Myometrial cell (primary cell): ENCODE measurements around the gene ARFGAP3. TPM values are rescaled to one million over a fixed set of nuclear protein-coding genes. Genes with fewer than 3 reads are reported as not detected.

Experiments used
- total RNA-seq: library from RNA; depleted of rRNA; stranded (reverse); fragments of >200 nt; gene quantifications from 2 replicates; pipeline ENCODE4 v1.2.3, GENCODE V29; 2015

The ARFGAP3 gene, protein sequence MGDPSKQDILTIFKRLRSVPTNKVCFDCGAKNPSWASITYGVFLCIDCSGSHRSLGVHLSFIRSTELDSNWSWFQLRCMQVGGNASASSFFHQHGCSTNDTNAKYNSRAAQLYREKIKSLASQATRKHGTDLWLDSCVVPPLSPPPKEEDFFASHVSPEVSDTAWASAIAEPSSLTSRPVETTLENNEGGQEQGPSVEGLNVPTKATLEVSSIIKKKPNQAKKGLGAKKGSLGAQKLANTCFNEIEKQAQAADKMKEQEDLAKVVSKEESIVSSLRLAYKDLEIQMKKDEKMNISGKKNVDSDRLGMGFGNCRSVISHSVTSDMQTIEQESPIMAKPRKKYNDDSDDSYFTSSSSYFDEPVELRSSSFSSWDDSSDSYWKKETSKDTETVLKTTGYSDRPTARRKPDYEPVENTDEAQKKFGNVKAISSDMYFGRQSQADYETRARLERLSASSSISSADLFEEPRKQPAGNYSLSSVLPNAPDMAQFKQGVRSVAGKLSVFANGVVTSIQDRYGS
- total RNA-seq, result 77.1 and 124 TPM in 2 replicates

DNA sequence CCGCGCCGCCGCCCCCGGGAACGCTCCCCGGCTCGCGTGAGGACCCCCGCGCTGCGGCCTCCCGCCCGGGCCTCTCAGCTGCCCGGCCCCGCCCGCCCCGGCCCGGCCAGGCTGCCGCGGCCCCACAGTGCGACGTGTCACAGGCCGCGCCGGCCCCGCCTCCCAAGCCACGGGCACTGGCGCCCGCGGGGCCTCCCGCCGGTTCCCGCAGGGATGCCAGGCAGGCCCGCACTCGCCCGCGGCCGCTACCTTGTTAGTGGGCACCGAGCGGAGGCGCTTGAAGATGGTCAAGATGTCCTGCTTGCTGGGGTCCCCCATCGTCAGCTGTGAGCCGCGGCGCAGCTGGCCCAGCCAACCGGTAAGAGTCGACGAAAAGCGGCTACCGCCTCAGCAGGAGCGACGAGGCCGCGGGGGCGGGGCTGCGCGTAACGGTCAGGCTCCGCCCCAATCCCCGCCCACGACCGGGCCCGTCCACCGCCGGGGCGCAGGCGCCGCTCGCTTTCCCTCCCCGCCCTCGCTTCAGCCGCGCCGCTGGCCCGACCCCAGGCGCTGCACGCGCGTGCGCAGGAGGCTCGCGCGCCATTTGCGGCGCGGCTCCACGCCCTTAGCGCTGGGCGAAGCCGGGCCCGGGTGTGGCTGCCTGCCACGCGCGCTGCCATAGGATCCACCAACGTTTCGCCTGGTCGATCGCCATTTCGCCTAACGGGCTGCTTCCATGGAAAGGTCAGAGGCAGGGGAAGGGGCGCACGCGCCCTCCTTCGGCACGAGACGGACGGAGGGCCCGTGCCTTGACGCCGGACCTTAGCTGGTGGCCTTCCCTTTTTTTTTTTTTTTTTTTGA, at the start of gene ARFGAP3:
TSS of gene ARFGAP3 (minus strand) at position 409 of the 840 bp plus-strand sequence. CDS start at position 318, 91 bp downstream.

Other genes with a start within 250 kb of the ARFGAP3 start
- 30.3 TPM in 2 replicates for gene POLDIP3, start 242.4 kb downstream of the ARFGAP3 start, total RNA-seq
- gene ATP5MGL, start 216.7 kb downstream of the ARFGAP3 start, total RNA-seq, result not detected in 2 replicates
- 147 and 154 TPM in 2 replicates for gene CYB5R3, start 207.9 kb downstream of the ARFGAP3 start, total RNA-seq
- gene A4GALT, start 136.4 kb downstream of the ARFGAP3 start, total RNA-seq, result 6.9 and 8.3 TPM in 2 replicates
- 42.1 and 50.0 TPM in 2 replicates for gene PACSIN2, start 157.9 kb upstream of the ARFGAP3 start, total RNA-seq
- 9.7 and 11.2 TPM in 2 replicates for gene TTLL1, start 232.1 kb upstream of the ARFGAP3 start, total RNA-seq